HTR-8/SVneo (cell line): ENCODE data around the gene NEK2.
"Not testable (repeated sequence)": the region's sequence is repeated elsewhere in the genome, so short reads cannot be mapped to it uniquely, and the experiment has no call there.

ENCODE experiments used
- DNase-seq: peaks from one replicate; pipeline ENCODE4 v3.0.0; 2011; ENCODE audit warnings: low spot score, mixed read lengths; ENCODE audit not compliant: insufficient read length
- FAIRE-seq: peaks from 2 replicates; lab custom pipeline; 2011; peaks lifted over from hg19 to GRCh38; lab: Jason Lieb, UNC

Gene NEK2

DNA sequence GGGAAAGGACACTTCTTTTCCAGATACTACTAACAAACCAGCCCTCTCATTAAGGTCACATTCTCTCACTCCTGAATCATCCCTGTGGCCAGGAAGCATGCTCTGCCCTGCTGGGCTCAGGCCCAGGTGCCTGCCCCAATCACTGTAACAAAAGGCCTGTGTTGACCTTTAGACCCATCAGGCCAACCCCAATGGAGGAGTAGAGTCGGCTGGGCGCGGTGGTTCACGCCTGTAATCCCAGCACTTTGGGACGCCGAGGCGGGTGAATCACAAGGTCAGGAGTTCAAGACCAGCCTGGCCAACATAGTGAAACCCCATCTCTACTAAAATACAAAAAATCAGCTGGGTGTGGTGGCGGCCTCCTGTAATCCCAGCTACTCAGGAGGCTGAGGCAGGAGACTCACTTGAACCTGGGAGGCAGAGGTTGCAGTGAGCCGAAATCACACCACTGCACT lies 38.8 kb downstream of the NEK2 start:
- not testable (repeated sequence) for DNase-seq
- peak; percentile 72 for FAIRE-seq

DNA sequence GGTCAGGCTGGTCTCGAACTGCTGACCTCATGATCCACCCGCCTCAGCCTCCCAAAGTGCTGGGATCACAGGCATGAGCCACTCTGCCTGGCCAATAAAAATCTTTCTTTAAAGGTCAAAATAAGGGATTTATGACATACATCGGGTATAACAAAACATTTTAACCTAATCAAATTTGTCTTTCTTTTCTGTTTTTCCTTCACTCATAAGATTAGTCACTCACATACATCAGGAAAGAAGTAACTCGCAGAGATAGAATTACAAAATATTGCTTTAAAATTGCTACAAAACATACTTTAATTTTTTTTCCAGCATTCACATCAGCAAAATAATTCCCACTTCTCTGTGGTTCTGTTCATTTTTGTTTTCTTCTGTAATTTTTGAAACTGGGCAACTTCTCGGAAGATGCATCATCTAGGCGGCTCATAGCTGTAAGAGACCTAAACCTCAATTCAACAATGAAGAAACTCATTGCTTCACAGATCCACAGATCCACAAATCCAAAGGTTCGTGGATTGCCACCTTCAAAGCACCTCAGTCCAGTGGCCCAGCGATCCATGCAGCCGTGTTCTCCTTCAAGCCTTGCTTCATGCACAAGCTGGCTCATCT lies 39.7 kb downstream of the NEK2 start:
- FAIRE-seq (no peak), DNase-seq (no peak)

GRCh38 chr1:211634931-211635330 lies 40.5 kb downstream of the NEK2 start:
- FAIRE-seq (no peak), DNase-seq (no peak)

DNA sequence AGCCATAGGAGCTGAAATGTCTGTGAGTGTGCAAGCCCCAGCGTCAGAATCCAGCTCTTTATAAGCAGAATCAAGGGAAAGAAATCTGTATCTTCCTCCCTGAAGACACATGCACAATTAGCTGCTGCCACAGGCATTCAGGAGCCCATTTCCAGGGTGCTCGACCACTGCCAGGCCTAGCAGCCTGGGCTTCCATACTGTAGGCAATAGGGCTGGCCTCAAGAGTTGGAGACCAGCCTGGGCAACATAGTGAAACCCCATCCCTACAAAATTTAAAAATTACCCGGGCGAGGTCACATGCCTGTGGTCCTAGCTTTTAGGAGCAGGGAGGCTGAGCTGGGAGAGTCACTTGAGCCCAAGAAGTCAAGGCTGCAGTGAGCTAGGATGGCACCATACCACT lies 41.0 kb downstream of the NEK2 start:
- FAIRE-seq (no peak), DNase-seq (no peak)

DNA sequence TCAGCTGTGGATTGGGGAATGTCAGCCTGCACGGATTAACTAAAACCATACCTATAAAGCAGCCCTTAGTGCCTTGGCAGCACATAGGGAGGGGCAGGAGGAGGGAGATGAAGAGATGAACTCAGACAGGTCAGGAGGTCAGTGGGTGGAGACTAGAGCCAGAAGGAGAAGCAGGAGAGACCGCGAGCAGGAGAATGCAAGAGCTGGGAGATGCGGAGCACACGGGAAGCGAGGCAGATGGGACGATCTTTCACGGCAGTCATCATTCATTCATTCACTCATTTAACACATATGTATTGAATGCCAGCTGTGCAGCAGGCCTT lies 41.9 kb downstream of the NEK2 start:
- no peak for DNase-seq
- peak; percentile 63 for FAIRE-seq

DNA sequence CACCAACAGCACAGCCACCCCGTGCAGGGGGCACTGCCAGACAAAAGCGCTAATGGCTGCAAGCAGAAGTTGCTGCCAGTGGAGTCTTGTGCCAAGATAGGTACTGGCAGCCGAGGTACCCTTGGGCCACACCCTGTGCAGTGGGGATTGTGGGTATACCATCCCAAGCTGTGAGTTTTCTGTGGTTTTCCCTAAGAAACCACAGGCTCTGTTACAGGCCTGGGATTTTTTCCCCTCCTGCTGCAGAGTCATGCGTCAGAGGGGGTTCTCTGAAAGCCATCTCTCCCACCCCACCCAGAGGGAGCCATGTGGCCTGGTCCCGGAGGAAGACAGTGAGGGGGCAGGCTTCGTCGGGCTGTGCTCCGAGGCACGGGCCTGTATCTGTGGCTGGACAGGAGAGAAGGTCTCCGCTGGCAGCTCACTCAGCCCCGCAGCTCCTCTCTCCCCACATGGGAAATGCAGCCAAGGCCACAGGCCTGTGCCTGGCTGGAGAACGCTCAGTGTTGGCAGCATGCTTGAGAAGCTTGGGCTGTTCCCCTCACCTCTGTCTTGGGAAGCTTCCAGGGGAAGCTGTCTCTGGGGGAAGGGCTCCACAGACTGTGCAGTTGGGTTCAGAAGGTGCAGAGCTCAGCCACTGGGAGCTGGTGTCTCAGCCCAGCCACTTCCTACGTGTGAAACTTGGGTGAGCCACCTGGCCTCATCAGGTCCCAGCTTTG lies 42.5 kb downstream of the NEK2 start:
- no peak for FAIRE-seq
- DNase-seq = no peak

DNA sequence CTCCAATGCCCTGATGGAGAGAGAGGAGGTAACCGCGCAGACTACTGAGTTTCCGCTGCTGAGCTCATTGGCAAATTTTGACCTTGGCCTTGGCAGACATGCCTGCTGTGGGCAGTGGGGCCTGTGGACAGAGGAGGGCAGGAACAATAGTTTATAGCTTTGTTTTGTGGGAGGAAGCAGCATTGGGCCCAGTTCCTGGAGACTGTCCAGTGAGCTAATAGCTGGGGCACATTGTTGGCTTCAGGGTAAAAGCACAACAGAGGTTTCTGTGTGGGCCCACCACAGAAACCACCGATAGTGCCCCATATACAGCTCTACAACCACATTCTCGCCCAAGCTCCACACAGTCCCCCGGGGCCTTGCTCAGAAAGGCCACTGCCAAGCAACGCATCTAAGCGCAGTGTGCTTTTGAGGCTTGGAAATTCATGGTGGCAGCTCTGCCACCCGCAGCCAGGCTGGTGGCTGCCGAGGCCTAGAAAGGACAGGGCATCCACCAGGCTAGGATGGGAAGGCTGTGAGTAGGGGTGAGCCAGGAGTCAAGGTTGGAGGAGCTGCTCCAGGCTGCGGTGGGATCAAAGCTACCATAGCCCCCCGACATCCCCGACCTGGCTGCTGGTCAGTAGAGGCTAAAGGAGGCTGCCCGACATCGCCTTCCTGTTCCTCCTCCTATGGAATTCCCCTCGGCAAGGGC lies 43.2 kb downstream of the NEK2 start:
- DNase-seq = no peak
- FAIRE-seq = no peak

- no peak for DNase-seq
Measured at GRCh38 chr1:211631168-211631567, 44.3 kb downstream of the NEK2 start.

GRCh38 chr1:211630236-211631081 lies 45.0 kb downstream of the NEK2 start:
- DNase-seq = no peak
- FAIRE-seq = no peak

More at GRCh38 chr1:211631168-211631567, 44.3 kb downstream of the NEK2 start:
- FAIRE-seq = no peak

GRCh38 chr1:211628417-211628816 lies 47.0 kb downstream of the NEK2 start:
- no peak for FAIRE-seq
- no peak for DNase-seq

- DNase-seq = no peak
- FAIRE-seq = no peak
Measured at GRCh38 chr1:211627259-211627658, 48.2 kb downstream of the NEK2 start.

DNA sequence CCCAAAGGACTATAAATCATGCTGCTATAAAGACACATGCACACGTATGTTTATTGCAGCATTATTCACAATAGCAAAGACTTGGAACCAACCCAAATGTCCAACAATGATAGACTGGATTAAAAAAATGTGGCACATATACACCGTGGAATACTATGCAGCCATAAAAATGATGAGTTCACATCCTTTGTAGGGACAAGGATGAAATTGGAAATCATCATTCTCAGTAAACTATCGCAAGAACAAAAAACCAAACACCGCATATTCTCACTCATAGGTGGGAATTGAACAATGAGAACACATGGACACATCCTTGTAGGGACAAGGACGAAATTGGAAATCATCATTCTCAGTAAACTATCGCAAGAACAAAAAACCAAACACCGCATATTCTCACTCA lies 49.6 kb downstream of the NEK2 start:
- not testable (repeated sequence) for FAIRE-seq, DNase-seq

GRCh38 chr1:211625040-211625439 lies 50.4 kb downstream of the NEK2 start:
- FAIRE-seq (no peak), DNase-seq (no peak)

DNA sequence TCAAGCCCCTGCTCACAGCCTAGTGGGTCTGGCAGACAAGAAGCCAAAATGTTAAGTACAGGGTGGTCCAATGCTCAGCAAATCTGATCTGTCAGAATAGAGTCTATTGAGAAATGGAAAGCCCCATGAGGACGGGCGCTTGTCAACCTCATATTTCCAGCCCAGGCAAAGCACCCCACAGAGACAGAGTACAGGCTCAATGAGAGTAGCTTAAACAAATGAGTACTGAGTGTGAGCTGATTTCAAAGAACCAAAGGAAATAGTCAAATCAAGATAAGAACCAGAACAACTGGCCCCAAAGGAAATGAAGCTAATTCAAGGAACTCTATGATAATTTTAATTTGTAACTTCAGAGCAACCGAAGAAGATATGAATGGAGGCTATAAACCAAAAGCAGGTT lies 51.9 kb downstream of the NEK2 start:
- FAIRE-seq (no peak), DNase-seq (no peak)

DNA sequence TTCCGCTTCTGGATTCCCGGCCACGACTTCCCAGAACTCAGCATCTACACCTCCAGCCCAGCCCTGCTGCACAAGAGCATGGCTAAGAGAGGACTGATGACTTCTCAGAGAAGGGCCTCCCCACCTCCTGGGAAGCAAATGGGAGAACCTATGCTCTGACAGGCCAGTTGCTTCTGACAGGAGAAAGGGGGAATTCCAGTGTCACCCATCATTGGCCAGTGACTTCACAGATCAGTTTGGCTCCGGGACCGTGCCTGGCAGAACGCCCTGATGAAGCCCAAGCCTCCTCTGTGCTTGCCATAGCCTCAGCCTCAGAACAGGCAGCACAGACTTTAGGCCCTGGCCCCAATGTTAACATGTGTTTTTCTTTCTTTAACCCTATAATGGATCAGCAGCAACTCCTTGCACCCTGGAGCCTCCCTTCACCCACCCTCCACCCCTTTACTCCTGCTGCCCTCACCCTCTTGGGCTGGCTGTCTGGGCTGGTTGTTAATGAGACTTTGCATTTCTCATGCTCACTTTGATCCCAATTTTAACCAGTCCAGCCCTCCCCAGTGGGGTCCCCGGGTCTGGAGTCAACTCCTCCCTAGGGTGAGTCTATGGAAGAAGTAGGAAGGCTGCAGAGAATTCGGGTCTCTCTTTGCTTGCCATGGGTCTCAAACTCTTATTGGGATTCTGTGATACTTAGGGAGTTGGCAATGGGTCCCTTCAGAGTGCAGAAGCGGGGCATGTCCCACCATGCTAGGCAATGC lies 53.8 kb downstream of the NEK2 start:
- no peak for FAIRE-seq
- no peak for DNase-seq

DNA sequence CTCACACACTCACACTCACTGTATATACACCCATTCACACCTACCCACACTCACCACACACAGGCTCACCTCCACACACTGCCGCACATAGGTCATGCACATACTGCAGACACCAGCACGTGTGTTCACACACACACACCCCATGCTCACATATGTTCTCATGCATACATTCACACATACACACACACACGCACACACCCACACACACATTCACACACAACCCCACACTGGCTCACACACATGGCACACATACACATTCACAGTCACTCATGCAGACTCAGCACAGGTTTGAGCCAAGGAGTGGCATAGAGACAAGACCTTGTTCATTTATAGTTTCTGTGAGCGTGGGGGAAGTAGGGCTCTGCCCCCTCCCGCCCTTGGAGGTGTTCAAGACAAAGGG lies 55.3 kb downstream of the NEK2 start:
- FAIRE-seq (peak; percentile 94), DNase-seq (no peak)

DNA sequence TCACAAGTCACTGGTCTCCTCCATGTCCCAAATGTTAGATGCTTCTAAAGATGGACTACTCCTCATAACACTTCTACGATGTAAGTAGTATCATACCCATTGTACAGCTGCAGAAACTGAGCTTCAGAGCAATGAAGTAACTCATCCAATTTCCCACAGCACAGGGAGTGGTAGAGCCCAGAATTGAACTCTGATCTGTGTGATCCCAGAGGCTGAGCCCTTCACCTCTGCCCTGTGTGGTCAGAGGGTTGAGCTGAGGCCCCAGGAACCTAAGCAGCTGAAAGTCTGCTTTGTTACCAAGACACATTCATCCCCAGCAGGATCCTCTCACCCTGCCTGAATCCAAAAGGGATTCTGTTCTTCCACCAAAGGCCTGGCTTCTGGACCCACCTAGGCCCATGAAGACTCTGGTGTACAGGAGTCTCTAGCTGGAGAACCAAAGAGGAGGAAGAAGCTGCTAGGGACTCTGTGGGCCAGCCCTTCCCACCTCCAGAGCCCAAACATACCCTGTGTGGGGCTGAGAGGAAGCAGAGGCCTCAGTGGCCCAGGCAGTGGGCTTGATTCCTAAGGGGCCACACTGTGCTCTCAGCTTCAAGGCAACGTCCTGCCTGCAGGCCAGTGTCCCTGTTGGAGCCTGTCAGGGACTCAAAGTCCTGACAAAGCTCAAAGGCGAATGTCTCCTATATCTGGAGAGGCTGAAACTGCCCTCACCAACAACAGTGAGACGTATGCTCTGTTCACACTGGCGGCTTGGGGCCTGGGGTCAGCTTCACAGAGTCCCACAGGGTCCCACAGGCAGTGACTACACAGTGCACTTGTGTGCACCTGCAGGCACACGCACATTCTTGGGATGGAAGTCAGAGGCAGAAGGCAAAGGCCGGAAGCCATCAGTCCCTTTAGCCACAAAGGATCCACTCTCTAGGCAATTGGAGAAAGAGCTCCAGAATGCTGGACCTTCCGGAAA lies 56.1 kb downstream of the NEK2 start:
- no peak for FAIRE-seq
- no peak for DNase-seq

DNA sequence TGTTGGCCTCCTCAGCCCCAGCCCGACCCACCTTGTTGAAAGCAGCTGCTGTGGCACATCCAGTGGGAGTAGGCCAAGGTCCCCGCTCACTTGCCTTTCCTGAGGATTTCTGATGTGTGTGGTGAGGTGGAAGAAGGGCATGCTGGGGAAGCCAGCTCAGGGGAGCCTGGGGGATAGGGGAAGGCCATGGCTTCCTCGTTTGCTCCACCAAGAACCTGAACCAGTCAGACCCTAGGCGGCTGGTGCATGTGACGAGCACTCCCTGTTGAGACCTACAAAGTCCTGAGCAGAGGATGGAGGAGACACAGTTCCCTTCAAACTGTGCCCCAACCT lies 58.5 kb downstream of the NEK2 start:
- no peak for DNase-seq
- no peak for FAIRE-seq
